Measurements from ENCODE around the gene ARFRP1. TPM values are rescaled to one million over a fixed set of nuclear protein-coding genes. Genes with fewer than 3 reads are reported as not detected.

Gene ARFRP1
- total and polyA plus RNA-seq, 2 of the 13 experiments (the other 11 are each of a cell fraction or from before 2014, with no cell fraction given): 32.0 to 51.1 TPM

GRCh38 chr20:63707558-63708300, at the start of gene ARFRP1, which contains the start of gene ZGPAT (continued):
- TF ChIP-seq KIAA2018 (CRISPR knock-in tag; IDR thresholded peaks at IDR 0.05; ENCODE audit: borderline replicate concordance) (no peak; the same call in 1 of the 2 replicates), ZNF777 (CRISPR knock-in tag; IDR thresholded peaks at IDR 0.05) (peak; percentile 88), DRAP1 (CRISPR knock-in tag; IDR thresholded peaks at IDR 0.05) (peak; percentile 79), STAT5B (CRISPR knock-in tag; IDR thresholded peaks at IDR 0.05) (peak; percentile 85), ZNF318 (CRISPR knock-in tag; IDR thresholded peaks at IDR 0.05) (no peak), TIGD3 (CRISPR knock-in tag; IDR thresholded peaks at IDR 0.05; ENCODE audit: borderline replicate concordance) (no peak), AGO2 (optimal IDR thresholded peaks at IDR 0.05; ENCODE audit: low read depth, low read length) (peak; percentile 93), ZNF256 (CRISPR knock-in tag; conservative IDR thresholded peaks at IDR 0.05) (peak; percentile 78; the same call in 1 of the 2 replicates), ZNF747 (CRISPR knock-in tag; IDR thresholded peaks at IDR 0.05; ENCODE audit: borderline replicate concordance) (peak; percentile 96)
